Rectal smooth muscle tissue (tissue), 1 donor: ENCODE data around the gene ZNHIT1.
A peak's percentile ranks its signal among the peaks of the same experiment; 100 is the strongest.
"Not testable (repeated sequence)": the region's sequence is repeated elsewhere in the genome, so short reads cannot be mapped to it uniquely, and the experiment has no call there.

Source experiments
- H3K27ac ChIP-seq: one replicate; pipeline ENCODE4 v1.7.0; 2013; ENCODE audit warnings: low read depth, low read length, inconsistent platforms
- H3K27me3 ChIP-seq: one replicate; pipeline ENCODE4 v1.7.0; 2013; ENCODE audit warnings: low read length; ENCODE audit not compliant: control insufficient read depth, insufficient read depth
- H3K36me3 ChIP-seq: one replicate; pipeline ENCODE4 v1.7.0; 2013; ENCODE audit warnings: low read length; ENCODE audit not compliant: control insufficient read depth, insufficient read depth
- H3K4me1 ChIP-seq: one replicate; pipeline ENCODE4 v1.7.0; 2013; ENCODE audit warnings: low read length; ENCODE audit not compliant: control insufficient read depth, insufficient read depth
- H3K4me3 ChIP-seq: one replicate; pipeline ENCODE4 v1.7.0; 2013; ENCODE audit warnings: low read length
- H3K9ac ChIP-seq: one replicate; pipeline ENCODE4 v1.7.0; 2013; ENCODE audit warnings: low read length

ZNHIT1 gene

DNA sequence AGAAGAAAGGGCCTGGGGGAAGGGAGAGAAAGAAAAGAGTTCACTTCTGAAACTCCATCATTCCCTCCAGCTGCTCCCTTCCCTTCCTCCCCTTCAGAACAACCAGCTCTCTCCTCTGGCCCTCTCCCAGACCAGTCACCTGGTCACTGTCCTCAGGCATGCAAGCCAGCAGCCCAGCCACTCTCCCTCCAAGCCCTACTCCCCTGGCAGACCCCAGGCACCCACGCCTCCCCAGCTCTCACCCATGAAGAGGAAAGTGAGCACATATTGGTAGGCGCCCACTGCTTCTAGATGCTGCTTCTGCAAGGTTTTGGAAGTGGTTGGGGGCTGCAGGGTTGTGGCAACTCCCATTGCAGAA lies 17.5 kb upstream of the ZNHIT1 start:
- peak overlapping the region; percentile 48 for H3K4me3 ChIP-seq
- H3K9ac ChIP-seq, result no peak overlapping the region
- H3K4me1 ChIP-seq, result no peaks in the 10 kb centered on the region
- H3K27me3 ChIP-seq, result peaks cover 8% of the 10 kb centered on the region
- no peaks in the 10 kb centered on the region for H3K36me3 ChIP-seq
- no peak overlapping the region for H3K27ac ChIP-seq

DNA sequence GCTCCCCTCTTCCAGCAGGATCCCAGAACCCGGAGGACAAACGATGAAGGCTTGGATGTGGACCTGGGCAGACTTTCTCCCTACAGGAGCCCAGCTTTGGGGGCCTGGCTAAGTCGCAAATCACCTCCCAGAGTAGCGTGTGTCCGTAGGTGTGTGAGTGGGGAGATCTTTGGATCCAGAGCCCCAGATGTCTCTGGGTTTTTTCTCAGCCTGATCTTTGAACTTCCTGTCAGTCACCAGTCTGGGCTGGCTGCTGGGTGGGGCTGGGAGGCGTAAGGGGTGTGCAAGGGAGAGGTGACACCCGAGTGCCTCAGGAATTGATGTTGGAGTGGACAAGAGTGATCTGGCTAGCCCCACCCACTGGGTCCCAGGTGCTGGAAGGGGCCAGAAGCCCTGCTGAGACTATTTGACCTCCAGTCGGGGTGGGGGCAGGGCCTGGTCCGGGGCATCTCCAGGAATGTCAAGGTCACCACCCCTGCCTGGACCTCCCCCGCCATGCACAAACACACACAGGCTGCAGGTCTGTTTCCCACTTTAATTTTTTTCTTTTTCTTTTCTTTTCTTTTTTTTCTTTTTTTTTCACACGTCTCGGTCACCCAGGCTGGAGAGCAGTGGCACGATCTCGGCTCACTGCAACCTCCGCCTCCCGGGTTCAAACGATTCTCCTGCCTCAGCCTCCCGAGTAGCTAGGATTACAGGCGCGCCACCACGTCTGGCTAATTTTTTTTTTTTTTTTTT lies 16.9 kb upstream of the ZNHIT1 start, which contains the start of gene MOGAT3:
Gene MOGAT3, minus strand, starts transcription at position 175 of the 738 bp plus-strand sequence. CDS start 182 bp downstream, outside the sequence.
- Histone ChIP-seq H3K4me1 (no peaks in the 10 kb centered on the region), H3K27me3 (peaks cover 8% of the 10 kb centered on the region), H3K9ac (no peak within 1 kb of the TSS), H3K4me3 (peak within 1 kb of the TSS; percentile 48), H3K36me3 (no peaks in the 10 kb centered on the region), H3K27ac (no peak within 1 kb of the TSS)

DNA sequence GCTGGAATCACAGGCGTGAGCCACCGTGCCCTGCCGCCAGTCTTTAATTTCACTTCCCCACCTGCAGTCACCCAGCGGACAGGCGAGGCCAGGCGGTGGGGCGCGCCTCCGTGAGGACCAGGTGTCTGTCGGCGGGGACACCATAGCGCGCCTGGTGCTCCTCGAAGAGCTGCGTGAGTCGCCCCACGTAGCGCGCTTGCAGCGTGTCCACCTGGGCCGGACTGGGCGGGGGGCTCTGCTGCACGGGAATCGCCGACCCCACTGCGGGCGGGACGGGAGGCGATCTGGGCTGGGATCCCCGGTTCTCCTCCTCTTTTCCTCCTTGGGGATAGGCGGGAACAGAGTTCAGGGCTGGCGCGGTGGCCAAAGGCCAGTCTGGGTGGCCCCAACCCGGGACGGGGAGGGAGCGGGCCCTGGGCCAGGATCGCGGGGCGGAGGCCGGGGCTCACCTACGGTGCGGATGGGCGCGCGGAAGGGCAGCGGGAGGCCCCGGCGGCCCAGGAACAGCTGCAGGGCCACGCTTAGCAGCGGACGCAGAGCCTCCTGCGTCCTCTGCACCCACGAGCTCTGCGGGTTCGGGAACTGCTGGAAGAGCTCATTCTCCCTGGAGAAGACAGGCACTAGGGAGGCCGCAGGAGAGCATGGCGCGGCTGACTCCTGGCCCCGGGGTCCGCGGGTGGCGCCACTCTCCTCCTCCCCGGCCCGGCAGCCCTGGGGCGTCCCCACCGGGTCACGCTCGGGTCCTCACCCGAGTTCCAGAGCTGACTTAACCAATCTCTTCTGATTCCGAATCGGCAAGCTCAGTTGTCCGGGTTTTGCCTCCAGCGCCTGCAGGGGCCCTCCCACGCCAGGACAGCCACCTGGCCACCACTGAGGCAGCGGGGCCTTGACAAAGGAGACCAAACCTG lies 16.0 kb upstream of the ZNHIT1 start:
- Histone ChIP-seq H3K4me1 (no peaks in the 10 kb centered on the region), H3K36me3 (peaks cover 2% of the 10 kb centered on the region), H3K27ac (no peak overlapping the region), H3K4me3 (peak overlapping the region; percentile 38), H3K27me3 (peaks cover 8% of the 10 kb centered on the region), H3K9ac (no peak overlapping the region)

DNA sequence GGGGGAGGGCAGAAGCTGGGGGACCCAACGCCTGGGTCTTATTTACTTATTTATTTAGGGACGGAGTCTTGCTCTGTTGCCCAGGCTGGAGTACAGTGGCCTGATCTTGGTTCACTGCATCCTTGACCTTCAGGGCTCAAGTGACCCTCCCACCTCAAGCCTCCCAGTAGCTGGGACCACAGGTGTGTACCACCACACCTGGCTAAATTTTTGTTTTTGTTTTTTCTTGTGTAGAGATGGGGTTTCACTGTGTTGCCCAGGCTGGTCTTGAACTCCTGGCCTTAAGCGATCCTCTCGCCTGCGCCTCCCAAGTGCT lies 15.4 kb upstream of the ZNHIT1 start:
- Histone ChIP-seq H3K36me3 (peaks cover 2% of the 10 kb centered on the region), H3K4me3 (no peak overlapping the region), H3K27ac (no peak overlapping the region), H3K27me3 (peaks cover 8% of the 10 kb centered on the region), H3K9ac (no peak overlapping the region), H3K4me1 (no peaks in the 10 kb centered on the region)

DNA sequence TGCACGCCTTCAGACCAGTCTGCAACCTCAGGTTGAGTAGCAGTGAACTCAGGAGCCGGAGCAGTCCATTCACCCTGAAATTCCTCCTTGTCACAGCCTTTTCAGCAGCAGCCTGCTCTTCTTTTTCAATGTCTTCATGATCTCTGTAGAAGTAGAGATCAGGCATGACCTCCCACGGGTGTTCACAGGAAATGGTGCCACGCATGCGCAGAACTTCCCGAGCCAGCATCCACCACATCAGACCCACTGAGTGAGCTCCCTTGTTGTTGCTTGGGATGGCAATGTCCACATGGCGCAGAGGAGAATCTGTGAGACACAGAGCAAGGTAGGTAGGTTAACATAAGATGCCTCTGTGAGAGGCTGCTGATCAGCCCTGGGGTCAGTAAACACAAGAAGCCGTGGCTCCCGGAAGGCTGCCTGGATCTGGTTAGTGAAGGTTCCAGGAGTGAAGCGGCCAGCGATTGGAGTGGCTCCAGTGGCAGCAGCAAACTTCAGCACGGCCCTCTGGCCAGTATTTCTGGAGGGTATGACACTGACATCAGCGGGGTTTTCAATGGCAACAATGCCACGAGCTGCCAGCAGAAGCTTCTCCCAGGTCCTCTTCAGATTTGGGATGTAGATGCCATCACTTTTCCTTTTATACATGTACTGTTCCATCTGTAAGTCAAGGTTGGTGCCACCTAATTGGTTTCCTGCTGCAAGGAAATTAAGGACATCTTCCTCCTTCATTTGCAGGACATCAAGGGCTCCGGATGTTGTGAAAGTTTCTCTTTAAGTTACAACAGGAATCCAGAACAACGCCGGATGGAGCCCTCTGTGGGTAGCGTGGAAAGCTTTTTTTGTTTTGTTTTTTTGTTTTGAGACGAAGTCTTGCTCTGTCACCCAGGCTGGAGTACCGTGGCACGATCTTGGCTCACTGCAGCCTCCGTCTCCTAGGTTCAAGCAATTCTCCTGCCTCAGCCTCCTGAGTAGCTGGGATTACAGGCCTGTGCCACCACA lies 13.9 kb upstream of the ZNHIT1 start:
- not testable (repeated sequence) for H3K27me3 ChIP-seq, H3K27ac ChIP-seq, H3K4me3 ChIP-seq

DNA sequence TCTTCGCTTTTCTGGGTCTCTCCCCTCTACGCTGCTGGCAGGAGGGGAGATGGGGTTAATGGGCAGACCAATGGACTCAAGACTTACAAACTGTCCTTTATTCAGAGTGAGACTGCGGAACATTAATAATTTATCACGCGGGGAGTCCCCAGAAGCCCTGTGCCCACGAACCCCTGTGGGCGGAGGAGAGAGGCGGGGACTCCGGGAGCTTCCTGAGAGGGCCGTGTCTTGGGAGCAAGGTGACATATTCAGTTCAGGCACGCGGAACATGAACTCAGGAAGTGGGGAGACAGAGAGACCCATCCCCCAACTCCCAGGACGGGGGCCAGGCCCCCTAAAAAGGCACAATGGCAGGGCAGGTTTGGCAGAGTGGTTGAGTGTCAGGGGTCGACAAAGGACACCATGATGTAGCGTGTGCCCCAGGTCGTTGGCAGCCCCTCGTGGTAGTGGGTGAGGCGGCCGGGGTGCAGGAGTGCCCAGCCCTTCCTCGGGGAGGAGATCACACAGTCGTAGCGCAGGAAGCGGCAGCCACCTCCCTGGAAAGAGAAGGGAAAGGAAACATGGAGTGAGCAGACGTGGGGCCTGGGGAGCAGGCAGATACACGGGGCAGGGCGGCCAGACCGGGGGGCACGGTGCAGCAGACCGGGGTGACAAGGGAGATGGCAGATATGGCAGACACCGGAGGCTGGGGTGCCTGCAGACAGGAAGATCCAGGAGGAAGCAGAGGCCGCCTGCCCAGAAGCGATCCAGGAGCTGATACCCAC lies 11.9 kb upstream of the ZNHIT1 start:
- H3K36me3 ChIP-seq, result peaks cover 11% of the 10 kb centered on the region
- no peak overlapping the region for H3K27ac ChIP-seq
- no peaks in the 10 kb centered on the region for H3K4me1 ChIP-seq
- H3K9ac ChIP-seq, result no peak overlapping the region
- H3K4me3 ChIP-seq, result no peak overlapping the region
- H3K27me3 ChIP-seq, result peaks cover under 1% of the 10 kb centered on the region

More for the DNA sequence above, 13.9 kb upstream of the ZNHIT1 start:
- H3K4me1 ChIP-seq, H3K36me3 ChIP-seq, H3K9ac ChIP-seq: not testable (repeated sequence)

DNA sequence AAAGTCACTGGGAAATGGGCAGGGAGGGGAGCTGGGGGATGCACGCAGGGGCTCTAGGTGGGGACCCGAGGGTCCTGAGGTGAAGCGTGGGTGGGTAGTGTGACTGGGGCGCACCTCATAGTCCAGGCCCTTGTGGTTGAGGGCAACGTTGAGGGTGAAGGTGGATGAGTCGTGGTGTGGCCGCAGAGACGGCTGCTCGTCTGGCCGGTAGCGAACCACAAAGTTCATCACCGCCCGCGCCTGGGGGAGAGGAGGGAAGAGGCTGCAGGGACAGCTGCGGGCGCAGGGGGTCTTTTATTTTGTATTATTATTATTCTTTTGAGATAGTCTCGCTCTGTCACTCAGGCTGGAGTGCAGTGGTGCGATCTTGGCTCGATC lies 11.3 kb upstream of the ZNHIT1 start:
- no peak overlapping the region for H3K27ac ChIP-seq
- peaks cover 11% of the 10 kb centered on the region for H3K36me3 ChIP-seq
- H3K27me3 ChIP-seq, result no peaks in the 10 kb centered on the region
- no peaks in the 10 kb centered on the region for H3K4me1 ChIP-seq
- H3K4me3 ChIP-seq, result no peak overlapping the region
- no peak overlapping the region for H3K9ac ChIP-seq

DNA sequence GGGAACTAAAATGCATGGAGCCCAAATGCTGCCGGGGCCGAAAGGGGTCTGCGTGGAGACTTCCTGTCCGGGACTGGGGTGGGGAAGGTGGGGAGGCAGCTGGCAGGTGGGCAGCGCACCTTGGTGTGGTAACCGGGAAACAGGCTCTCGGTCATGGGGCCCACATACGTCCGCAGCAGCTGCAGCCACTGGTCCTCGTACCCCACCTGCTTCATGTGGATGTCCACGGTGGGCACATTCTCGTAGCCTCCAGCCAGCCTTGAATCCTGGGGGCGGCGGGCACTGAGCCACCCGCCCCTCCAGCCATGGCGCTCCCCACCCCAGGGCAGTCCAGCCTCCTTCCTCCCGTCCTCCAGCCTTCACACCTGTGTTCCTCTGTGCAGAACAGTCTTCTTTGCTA lies 10.5 kb upstream of the ZNHIT1 start:
- Histone ChIP-seq H3K27ac (no peak overlapping the region), H3K4me3 (no peak overlapping the region), H3K27me3 (no peaks in the 10 kb centered on the region), H3K4me1 (no peaks in the 10 kb centered on the region), H3K9ac (no peak overlapping the region), H3K36me3 (peaks cover 16% of the 10 kb centered on the region)

DNA sequence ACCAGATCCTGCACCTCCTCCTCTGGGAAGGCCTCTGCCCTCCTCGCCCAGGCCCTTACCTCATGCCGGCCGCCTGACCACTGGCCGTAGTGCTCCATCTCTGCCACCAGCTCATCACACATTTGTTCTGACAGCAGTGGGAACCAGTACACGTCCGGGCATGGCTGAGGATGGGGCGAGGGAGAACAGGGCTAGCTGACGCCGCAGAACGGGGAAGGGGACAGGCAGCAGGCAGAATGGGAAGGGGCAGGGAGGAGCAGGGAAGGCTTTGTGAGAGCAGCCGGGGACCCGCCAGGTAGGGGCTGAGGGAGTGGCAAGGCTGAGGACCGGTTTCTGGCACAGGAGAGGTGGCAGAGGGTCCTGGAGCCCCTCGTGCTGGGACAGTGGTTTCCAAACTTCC lies 9.2 kb upstream of the ZNHIT1 start:
- H3K4me1 ChIP-seq, result no peaks in the 10 kb centered on the region
- no peak overlapping the region for H3K4me3 ChIP-seq
- H3K9ac ChIP-seq, result no peak overlapping the region
- H3K27me3 ChIP-seq, result no peaks in the 10 kb centered on the region
- peaks cover 16% of the 10 kb centered on the region for H3K36me3 ChIP-seq
- no peak overlapping the region for H3K27ac ChIP-seq

DNA sequence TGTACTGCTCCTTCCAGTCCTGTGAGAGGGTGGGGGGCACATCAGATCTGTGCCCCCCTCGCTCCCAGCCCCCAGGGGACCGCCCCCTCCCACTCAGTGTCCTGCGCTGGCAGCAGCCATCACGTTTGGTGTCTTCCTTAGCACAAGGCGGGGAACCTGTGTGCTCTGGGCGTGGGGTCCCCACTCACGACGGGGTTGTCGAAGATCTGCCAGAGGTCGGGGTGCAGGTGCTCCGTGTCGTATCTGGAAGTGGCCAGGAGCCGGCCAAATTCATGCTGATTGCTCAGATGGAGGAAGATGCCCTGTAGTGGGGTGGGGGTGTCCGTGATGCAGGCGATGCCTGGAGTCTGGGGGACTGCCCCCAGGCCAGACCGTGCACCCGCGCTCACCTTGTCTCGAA lies 7.8 kb upstream of the ZNHIT1 start:
- no peak overlapping the region for H3K4me3 ChIP-seq
- H3K9ac ChIP-seq, result no peak overlapping the region
- peaks cover 16% of the 10 kb centered on the region for H3K36me3 ChIP-seq
- no peaks in the 10 kb centered on the region for H3K4me1 ChIP-seq
- H3K27ac ChIP-seq, result no peak overlapping the region
- no peaks in the 10 kb centered on the region for H3K27me3 ChIP-seq

DNA sequence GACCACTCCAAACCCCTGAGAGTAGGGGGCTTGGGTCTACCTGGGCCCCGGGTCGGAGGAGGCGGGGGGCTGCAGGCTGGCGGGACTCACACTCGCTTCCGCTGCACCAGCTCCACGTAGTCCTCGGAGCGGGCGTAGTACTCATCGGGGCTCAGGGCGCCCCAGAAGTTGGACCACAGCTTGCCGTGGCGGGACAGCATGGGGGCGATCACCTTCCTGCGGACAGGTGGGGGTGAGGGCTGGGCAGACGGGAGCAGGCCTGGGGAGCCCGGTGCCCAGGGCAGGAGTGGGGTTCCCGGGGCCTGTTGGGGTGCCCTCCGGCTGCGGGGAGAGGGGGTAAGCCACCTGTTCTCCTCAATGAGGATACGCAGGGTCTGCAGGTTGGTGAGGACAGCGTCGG lies 6.5 kb upstream of the ZNHIT1 start:
- peaks cover 6% of the 10 kb centered on the region for H3K4me1 ChIP-seq
- no peak overlapping the region for H3K27ac ChIP-seq
- H3K27me3 ChIP-seq, result no peaks in the 10 kb centered on the region
- H3K36me3 ChIP-seq, result peaks cover 16% of the 10 kb centered on the region
- H3K9ac ChIP-seq, result no peak overlapping the region
- no peak overlapping the region for H3K4me3 ChIP-seq
